ENCODE measurements around the gene BPIFB3. TPM values are rescaled to one million over a fixed set of nuclear protein-coding genes. Genes with fewer than 3 reads are reported as not detected.
"Not testable (repeated sequence)": the region's sequence is repeated elsewhere in the genome, so short reads cannot be mapped to it uniquely, and the experiment has no call there.

BPIFB3 gene
- total RNA-seq, 1 experiment from 2014 or later: not detected

GRCh38 chr20:33038243-33038642 lies 15.5 kb upstream of the BPIFB3 start (continued):
- no peak for TF ChIP-seq KAT7 (CRISPR knock-in tag; IDR thresholded peaks at IDR 0.05; ENCODE audit: borderline replicate concordance)
- TF ChIP-seq, protein P1, sequence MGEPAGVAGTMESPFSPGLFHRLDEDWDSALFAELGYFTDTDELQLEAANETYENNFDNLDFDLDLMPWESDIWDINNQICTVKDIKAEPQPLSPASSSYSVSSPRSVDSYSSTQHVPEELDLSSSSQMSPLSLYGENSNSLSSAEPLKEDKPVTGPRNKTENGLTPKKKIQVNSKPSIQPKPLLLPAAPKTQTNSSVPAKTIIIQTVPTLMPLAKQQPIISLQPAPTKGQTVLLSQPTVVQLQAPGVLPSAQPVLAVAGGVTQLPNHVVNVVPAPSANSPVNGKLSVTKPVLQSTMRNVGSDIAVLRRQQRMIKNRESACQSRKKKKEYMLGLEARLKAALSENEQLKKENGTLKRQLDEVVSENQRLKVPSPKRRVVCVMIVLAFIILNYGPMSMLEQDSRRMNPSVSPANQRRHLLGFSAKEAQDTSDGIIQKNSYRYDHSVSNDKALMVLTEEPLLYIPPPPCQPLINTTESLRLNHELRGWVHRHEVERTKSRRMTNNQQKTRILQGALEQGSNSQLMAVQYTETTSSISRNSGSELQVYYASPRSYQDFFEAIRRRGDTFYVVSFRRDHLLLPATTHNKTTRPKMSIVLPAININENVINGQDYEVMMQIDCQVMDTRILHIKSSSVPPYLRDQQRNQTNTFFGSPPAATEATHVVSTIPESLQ (CRISPR knock-in tag; IDR thresholded peaks at IDR 0.05): no peak
- TF ChIP-seq RELA (CRISPR knock-in tag; IDR thresholded peaks at IDR 0.05; ENCODE audit: borderline replicate concordance): no peak
- no peak for TF ChIP-seq PRDM15 (CRISPR knock-in tag; IDR thresholded peaks at IDR 0.05)
- no peak for TF ChIP-seq PRRX2 (CRISPR knock-in tag; IDR thresholded peaks at IDR 0.05)

- H3K27me3 Mint-ChIP-seq (ENCODE audit: low read depth): peaks cover 26% of the 10 kb centered on the region
- TF ChIP-seq ESRRA (CRISPR knock-in tag; IDR thresholded peaks at IDR 0.05; ENCODE audit: borderline replicate concordance) (no peak), NR3C1 (CRISPR knock-in tag; conservative IDR thresholded peaks at IDR 0.05; ENCODE audit: low read depth) (no peak), ZNF416 (CRISPR knock-in tag; IDR thresholded peaks at IDR 0.05) (no peak), AFF4 (CRISPR knock-in tag; IDR thresholded peaks at IDR 0.05; ENCODE audit: borderline replicate concordance) (no peak)
- no peak overlapping the region for H3K4me3 Mint-ChIP-seq
- ChIA-PET CTCF (no interaction called here), POLR2A (no interaction called here)
- DNase-seq (ENCODE audit: low spot score) (no peak), ATAC-seq (no peak)
- peaks cover 20% of the 10 kb centered on the region for H3K36me3 Mint-ChIP-seq
- H3K4me1 Mint-ChIP-seq: no peaks in the 10 kb centered on the region
- no peak overlapping the region for H3K27ac Mint-ChIP-seq
- peaks cover 36% of the 10 kb centered on the region for H3K9me3 Mint-ChIP-seq
Measured at GRCh38 chr20:33042430-33042829, 11.3 kb upstream of the BPIFB3 start.

DNA sequence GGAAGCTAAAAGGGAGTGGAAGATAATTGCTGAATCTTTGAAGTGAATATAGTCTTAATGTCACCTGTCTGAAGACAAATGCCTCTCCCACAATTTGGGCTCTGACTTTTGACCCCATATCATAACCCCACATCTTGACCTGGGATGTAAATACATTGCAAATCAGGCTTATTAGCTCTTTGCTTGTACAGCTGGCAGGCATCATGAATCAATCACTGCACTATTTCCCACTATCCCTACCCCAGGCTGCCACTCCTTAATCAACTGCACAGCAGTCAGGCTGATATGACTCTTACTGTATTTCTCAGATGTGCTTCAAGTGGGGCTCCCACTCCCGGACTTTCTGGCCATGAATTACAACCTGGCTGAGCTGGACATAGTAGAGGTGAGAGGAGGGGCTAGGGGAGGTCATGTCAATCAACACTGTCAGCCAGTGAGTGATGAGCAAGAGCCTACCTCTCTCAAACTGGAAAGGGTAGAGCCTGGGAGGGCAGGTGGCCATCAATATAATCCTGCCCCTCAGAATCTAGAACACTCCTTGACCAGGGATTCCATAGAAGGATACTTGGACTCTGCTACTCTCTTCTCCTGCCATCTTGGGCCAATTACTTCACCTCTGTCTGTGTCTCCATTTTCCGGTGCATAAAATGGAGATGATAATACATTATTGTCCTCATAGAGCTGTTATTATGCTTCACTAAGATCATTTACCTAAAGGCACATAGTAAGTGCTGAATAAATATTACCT lies 10.5 kb upstream of the BPIFB3 start:
- TF ChIP-seq TEAD4 (CRISPR knock-in tag; IDR thresholded peaks at IDR 0.05): no peak
- Mint-ChIP-seq H3K27ac (no peak overlapping the region), H3K27me3 (ENCODE audit: low read depth) (peaks cover 20% of the 10 kb centered on the region), H3K36me3 (peaks cover 20% of the 10 kb centered on the region), H3K4me3 (no peak overlapping the region), H3K9me3 (peaks cover 38% of the 10 kb centered on the region), H3K4me1 (no peaks in the 10 kb centered on the region)
- CTCF ChIA-PET: no interaction called here
- POLR2A ChIA-PET: no interaction called here
- ATAC-seq: no peak
- DNase-seq (ENCODE audit: low spot score): no peak

DNA sequence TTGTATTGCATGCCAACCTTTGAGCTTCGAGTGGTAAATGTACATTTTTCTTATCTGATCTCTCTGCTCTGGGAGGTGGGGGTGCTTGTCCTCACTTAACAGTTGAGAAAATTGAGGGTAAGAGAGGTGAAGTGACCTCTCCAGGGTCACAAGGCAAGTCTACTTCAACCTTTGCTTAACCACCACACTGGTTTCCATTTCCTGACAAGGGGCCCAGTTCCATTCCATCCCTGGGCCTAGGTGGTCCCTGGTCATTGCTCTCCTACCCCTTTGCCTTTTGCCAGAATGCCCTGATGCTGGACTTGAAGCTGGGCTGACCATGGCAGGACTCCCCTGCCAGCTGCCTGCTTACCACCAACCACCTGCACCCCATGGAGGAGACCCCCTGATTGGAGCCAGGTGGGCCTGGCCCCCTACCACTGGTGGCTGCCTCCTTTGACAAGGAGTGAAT lies 9.9 kb upstream of the BPIFB3 start:
- Mint-ChIP-seq H3K4me3 (no peak overlapping the region), H3K27me3 (ENCODE audit: low read depth) (peaks cover 15% of the 10 kb centered on the region), H3K4me1 (no peaks in the 10 kb centered on the region), H3K36me3 (peaks cover 20% of the 10 kb centered on the region), H3K27ac (no peak overlapping the region), H3K9me3 (peaks cover 38% of the 10 kb centered on the region)
- no peak for TF ChIP-seq ESRRA (CRISPR knock-in tag; IDR thresholded peaks at IDR 0.05; ENCODE audit: borderline replicate concordance)
- no peak for TF ChIP-seq EMX1 (CRISPR knock-in tag; IDR thresholded peaks at IDR 0.05)
- TF ChIP-seq, protein P2, sequence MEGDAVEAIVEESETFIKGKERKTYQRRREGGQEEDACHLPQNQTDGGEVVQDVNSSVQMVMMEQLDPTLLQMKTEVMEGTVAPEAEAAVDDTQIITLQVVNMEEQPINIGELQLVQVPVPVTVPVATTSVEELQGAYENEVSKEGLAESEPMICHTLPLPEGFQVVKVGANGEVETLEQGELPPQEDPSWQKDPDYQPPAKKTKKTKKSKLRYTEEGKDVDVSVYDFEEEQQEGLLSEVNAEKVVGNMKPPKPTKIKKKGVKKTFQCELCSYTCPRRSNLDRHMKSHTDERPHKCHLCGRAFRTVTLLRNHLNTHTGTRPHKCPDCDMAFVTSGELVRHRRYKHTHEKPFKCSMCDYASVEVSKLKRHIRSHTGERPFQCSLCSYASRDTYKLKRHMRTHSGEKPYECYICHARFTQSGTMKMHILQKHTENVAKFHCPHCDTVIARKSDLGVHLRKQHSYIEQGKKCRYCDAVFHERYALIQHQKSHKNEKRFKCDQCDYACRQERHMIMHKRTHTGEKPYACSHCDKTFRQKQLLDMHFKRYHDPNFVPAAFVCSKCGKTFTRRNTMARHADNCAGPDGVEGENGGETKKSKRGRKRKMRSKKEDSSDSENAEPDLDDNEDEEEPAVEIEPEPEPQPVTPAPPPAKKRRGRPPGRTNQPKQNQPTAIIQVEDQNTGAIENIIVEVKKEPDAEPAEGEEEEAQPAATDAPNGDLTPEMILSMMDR (IDR thresholded peaks at IDR 0.05): no peak
- TF ChIP-seq NR3C1 (CRISPR knock-in tag; conservative IDR thresholded peaks at IDR 0.05; ENCODE audit: low read depth): no peak
- no peak for TF ChIP-seq TEAD4 (CRISPR knock-in tag; IDR thresholded peaks at IDR 0.05)
- no peak for TF ChIP-seq ZNF317 (CRISPR knock-in tag; IDR thresholded peaks at IDR 0.05; ENCODE audit: borderline replicate concordance, low read depth)
- no peak for TF ChIP-seq MYBL2 (CRISPR knock-in tag; IDR thresholded peaks at IDR 0.05)
- TF ChIP-seq TEAD1 (CRISPR knock-in tag; IDR thresholded peaks at IDR 0.05): no peak
- ATAC-seq: no peak
- ChIA-PET CTCF (no interaction called here), POLR2A (no interaction called here)
- DNase-seq (ENCODE audit: low spot score): no peak

- H3K27ac Mint-ChIP-seq, CTCF ChIA-PET, ATAC-seq, H3K4me1 Mint-ChIP-seq, POLR2A ChIA-PET, H3K4me3 Mint-ChIP-seq: not testable (repeated sequence)
- DNase-seq (ENCODE audit: low spot score): peak; percentile 38
- H3K27me3 Mint-ChIP-seq (ENCODE audit: low read depth): peaks cover 15% of the 10 kb centered on the region
- H3K36me3 Mint-ChIP-seq: peaks cover 20% of the 10 kb centered on the region
- peaks cover 38% of the 10 kb centered on the region for H3K9me3 Mint-ChIP-seq
Measured at GRCh38 chr20:33045129-33045721, 8.5 kb upstream of the BPIFB3 start.

All from WTC11 (cell line).